Measurements from ENCODE around the gene SPOCK1.

DNA sequence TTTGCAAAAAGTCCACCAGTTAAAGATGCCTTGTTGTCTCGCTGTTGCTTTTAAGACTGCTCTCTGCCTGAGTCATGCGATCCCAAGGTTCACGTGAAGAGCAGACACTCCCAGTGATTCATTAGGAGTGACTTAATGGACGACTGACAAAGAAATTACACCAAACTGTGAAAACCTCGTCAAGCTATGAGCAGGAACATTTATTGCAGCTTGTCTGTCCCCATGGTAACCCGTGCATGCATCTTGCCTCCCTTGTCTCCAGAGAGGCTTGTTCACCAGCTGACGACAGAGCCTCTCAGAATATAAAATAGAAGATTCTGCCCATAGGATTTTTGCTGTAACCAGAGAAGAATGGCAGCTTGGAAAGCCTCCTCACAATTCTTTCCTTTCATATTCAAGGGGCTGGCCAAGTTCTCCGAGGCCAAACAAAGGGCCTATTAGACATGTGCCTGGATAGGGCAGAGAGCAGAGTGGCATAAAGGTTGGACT is 352.7 kb downstream of the SPOCK1 start:
- TF ChIP-seq, protein P1, sequence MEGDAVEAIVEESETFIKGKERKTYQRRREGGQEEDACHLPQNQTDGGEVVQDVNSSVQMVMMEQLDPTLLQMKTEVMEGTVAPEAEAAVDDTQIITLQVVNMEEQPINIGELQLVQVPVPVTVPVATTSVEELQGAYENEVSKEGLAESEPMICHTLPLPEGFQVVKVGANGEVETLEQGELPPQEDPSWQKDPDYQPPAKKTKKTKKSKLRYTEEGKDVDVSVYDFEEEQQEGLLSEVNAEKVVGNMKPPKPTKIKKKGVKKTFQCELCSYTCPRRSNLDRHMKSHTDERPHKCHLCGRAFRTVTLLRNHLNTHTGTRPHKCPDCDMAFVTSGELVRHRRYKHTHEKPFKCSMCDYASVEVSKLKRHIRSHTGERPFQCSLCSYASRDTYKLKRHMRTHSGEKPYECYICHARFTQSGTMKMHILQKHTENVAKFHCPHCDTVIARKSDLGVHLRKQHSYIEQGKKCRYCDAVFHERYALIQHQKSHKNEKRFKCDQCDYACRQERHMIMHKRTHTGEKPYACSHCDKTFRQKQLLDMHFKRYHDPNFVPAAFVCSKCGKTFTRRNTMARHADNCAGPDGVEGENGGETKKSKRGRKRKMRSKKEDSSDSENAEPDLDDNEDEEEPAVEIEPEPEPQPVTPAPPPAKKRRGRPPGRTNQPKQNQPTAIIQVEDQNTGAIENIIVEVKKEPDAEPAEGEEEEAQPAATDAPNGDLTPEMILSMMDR (IDR thresholded peaks at IDR 0.05; ENCODE audit: insufficient read depth, low read length): no peak
- TF ChIP-seq, protein P2, sequence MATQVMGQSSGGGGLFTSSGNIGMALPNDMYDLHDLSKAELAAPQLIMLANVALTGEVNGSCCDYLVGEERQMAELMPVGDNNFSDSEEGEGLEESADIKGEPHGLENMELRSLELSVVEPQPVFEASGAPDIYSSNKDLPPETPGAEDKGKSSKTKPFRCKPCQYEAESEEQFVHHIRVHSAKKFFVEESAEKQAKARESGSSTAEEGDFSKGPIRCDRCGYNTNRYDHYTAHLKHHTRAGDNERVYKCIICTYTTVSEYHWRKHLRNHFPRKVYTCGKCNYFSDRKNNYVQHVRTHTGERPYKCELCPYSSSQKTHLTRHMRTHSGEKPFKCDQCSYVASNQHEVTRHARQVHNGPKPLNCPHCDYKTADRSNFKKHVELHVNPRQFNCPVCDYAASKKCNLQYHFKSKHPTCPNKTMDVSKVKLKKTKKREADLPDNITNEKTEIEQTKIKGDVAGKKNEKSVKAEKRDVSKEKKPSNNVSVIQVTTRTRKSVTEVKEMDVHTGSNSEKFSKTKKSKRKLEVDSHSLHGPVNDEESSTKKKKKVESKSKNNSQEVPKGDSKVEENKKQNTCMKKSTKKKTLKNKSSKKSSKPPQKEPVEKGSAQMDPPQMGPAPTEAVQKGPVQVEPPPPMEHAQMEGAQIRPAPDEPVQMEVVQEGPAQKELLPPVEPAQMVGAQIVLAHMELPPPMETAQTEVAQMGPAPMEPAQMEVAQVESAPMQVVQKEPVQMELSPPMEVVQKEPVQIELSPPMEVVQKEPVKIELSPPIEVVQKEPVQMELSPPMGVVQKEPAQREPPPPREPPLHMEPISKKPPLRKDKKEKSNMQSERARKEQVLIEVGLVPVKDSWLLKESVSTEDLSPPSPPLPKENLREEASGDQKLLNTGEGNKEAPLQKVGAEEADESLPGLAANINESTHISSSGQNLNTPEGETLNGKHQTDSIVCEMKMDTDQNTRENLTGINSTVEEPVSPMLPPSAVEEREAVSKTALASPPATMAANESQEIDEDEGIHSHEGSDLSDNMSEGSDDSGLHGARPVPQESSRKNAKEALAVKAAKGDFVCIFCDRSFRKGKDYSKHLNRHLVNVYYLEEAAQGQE (IDR thresholded peaks at IDR 0.05; ENCODE audit: insufficient replicate concordance, low read depth): no peak

All from HL-60 (cell line).